Uterus (tissue), 4 donors: ENCODE results near the gene SLC10A6. TPM values are rescaled to one million over a fixed set of nuclear protein-coding genes. Genes with fewer than 3 reads are reported as not detected.

Experiments
- DNase-seq, 2 donors: peaks; one replicate each; pipeline ENCODE4 v3.0.0-alpha.2; 2019 to 2020
- H3K27ac ChIP-seq, 2 donors: fragments of 200-600 bp; sonication (generic); 1 replicate in 1 of 2; 2 replicates in 1 of 2; pipeline ENCODE4 v1.5.1; 2016 to 2018
- H3K27me3 ChIP-seq, 2 donors: fragments of 200-600 bp; sonication (generic); one replicate each; pipeline ENCODE4 v1.5.1; 2018 to 2019; ENCODE audit warnings: control low read depth in 1 of 2
- H3K36me3 ChIP-seq, 2 donors: fragments of 200-600 bp; sonication (generic); one replicate each; pipeline ENCODE4 v1.5.1; 2019; ENCODE audit warnings: control low read depth in 1 of 2
- H3K4me1 ChIP-seq, 2 donors: fragments of 200-600 bp; sonication (generic); one replicate each; pipeline ENCODE4 v1.5.1; 2018 to 2019; ENCODE audit warnings: control low read depth in 1 of 2
- H3K4me3 ChIP-seq, 2 donors: fragments of 200-600 bp; sonication (generic); 1 replicate in 1 of 2; 2 replicates in 1 of 2; pipeline ENCODE4 v1.5.1; 2018 to 2019; ENCODE audit warnings: mild to moderate bottlenecking in 1 of 2
- H3K9me3 ChIP-seq, 2 donors: fragments of 200-600 bp; sonication (generic); one replicate each; pipeline ENCODE4 v1.5.1; 2019; ENCODE audit warnings: control low read depth in 1 of 2
- POLR2A ChIP-seq, 2 donors: fragments of 450-650 bp; IDR thresholded peaks; one replicate each; pipeline ENCODE4 v1.6.1; 2016; ENCODE audit warnings: antibody characterized with exemption in 2 of 2, mild to moderate bottlenecking in 1 of 2, moderate library complexity in 1 of 2
- intact Hi-C: fragments of 100-400 bp; cut with DNase I; formaldehyde crosslinking; loops from one replicate; pipeline ENCODE4 v1.15.1; 2023; ENCODE audit warnings: low total_unique reads
- total RNA-seq, 4 donors: library from RNA; depleted of rRNA in 3 of 4; stranded (reverse); fragments of >200 nt in 3 of 4; gene quantifications; one replicate each; pipeline versions ENCODE4 v1.1.0 to v1.2.4, GENCODE V29; 2014 to 2023
- TF ChIP-seq, protein P1 (sequence below), 4 experiments: fragments of 200-600 bp in 2 of 4; fragments of 450-650 bp in 2 of 4; sonication (generic) in 2 of 4; IDR thresholded peaks; one replicate each; pipeline ENCODE4 v1.5.1; 2016 to 2019; ENCODE audit warnings: antibody characterized with exemption in 4 of 4, mild to moderate bottlenecking in 2 of 4, moderate library complexity in 1 of 4
- donor health status: DM: yes; HTN: yes; CAD: no.

The SLC10A6 gene
- total RNA-seq, 4 donors from 2014 or later, result 2.0 to 23.8 (median 6.5) TPM; not detected in 1

DNA sequence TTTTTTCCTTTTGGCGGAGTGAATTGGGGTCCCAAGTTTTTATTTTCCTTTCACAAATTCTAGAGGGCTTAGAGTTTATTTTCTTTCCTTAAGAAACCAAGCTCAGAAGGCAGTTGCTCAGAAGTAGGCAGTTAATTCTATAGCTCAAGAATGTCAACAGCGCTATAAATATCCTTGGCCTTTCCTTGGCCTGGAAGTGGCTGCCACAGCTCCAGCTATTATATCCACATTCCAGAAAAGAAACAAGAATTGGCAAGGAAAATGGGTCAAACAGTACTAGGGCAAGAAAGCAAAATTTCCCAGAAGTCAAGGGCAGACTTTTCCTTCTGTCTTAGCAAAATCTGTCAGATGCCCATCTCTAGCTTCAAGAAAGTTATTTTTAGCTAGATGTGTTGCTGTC, 31.0 kb downstream of the SLC10A6 start:
- no peak for TF ChIP-seq POLR2A (IDR thresholded peaks at IDR 0.05)
- TF ChIP-seq, protein P1, sequence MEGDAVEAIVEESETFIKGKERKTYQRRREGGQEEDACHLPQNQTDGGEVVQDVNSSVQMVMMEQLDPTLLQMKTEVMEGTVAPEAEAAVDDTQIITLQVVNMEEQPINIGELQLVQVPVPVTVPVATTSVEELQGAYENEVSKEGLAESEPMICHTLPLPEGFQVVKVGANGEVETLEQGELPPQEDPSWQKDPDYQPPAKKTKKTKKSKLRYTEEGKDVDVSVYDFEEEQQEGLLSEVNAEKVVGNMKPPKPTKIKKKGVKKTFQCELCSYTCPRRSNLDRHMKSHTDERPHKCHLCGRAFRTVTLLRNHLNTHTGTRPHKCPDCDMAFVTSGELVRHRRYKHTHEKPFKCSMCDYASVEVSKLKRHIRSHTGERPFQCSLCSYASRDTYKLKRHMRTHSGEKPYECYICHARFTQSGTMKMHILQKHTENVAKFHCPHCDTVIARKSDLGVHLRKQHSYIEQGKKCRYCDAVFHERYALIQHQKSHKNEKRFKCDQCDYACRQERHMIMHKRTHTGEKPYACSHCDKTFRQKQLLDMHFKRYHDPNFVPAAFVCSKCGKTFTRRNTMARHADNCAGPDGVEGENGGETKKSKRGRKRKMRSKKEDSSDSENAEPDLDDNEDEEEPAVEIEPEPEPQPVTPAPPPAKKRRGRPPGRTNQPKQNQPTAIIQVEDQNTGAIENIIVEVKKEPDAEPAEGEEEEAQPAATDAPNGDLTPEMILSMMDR (IDR thresholded peaks at IDR 0.05), result no peak
- no peak for DNase-seq
- Histone ChIP-seq H3K9me3 (peaks cover 0 to 7% of the 10 kb centered on the region in 2 donors), H3K4me3 (no peak overlapping the region), H3K4me1 (peaks cover 0 to 5% of the 10 kb centered on the region in 2 donors), H3K27ac (no peak overlapping the region), H3K27me3 (no peaks in the 10 kb centered on the region), H3K36me3 (no peaks in the 10 kb centered on the region)
- intact Hi-C loops, result no loop called here

DNA sequence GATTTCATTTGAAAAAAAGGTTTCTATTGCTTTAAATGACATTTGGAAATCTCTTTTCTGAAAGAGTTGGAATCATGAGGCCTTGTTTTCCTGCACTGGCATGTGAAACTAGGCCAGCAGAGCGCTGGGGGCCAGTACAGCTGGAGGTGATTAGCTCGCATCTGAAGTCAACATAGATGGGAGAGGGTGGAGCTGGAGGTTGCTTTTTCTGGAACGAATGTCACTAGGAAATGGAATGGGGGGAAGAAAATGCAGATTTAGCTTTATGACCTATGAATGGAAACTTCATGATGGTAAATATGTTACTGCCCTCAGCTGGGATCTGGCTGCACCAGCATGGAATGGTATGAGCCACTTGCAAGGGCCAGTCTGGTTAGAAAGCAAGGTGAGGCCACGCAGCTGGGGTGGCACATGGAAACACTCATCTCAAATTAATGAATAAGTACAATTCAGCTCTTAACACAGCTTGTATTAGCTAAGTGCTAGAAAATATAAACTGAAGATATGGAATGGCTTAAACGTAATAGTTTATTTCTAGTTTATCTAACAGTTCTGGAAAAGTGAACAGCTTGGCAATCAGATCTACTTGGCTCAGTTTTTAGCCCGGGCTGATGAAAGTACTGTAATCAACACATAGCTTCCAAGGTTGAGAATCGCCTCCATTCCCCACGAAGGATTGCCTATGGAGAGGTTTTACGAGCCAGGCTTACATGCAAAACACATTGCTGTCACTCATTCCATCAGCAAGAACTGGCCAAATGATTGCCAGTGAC, 32.5 kb downstream of the SLC10A6 start:
- H3K36me3 ChIP-seq, result no peaks in the 10 kb centered on the region
- no peak overlapping the region for H3K4me3 ChIP-seq
- intact Hi-C loops, result no loop called here
- TF ChIP-seq, protein P1 (IDR thresholded peaks at IDR 0.05), result no peak
- no peak for TF ChIP-seq POLR2A (IDR thresholded peaks at IDR 0.05)
- DNase-seq, result peak; percentile 39 to 52
- H3K4me1 ChIP-seq, result peaks cover 0 to 5% of the 10 kb centered on the region in 2 donors
- H3K27me3 ChIP-seq, result no peaks in the 10 kb centered on the region
- H3K9me3 ChIP-seq, result peaks cover 0 to 7% of the 10 kb centered on the region in 2 donors
- peak overlapping the region; percentile 53 to 68 for H3K27ac ChIP-seq

DNA sequence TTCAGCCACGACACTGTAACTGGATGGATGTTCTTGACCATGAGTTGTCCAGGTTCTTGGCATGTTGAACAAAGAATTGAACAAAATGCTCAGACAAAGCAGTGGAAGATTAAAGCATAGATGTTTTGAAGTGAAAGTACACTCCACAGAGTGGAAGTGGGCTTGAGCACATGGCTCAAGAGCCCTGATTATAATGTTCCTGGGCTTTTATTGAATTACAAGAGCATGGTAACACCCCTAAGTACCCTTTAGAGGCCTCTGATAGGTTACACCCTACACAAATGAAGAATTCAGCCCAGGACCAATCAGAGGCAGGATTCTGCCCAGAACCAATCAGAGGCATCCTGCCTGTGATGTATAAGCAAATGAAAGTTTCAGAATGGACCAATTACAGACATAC, 33.5 kb downstream of the SLC10A6 start:
- peaks cover 0 to 7% of the 10 kb centered on the region in 2 donors for H3K9me3 ChIP-seq
- H3K4me3 ChIP-seq, result no peak overlapping the region
- TF ChIP-seq, protein P1 (IDR thresholded peaks at IDR 0.05), result no peak
- no peak for TF ChIP-seq POLR2A (IDR thresholded peaks at IDR 0.05)
- intact Hi-C loops, result no loop called here
- peaks cover 0 to 5% of the 10 kb centered on the region in 2 donors for H3K4me1 ChIP-seq
- no peaks in the 10 kb centered on the region for H3K27me3 ChIP-seq
- H3K36me3 ChIP-seq, result no peaks in the 10 kb centered on the region
- H3K27ac ChIP-seq, result peak overlapping the region; percentile 53 to 68
- no peak for DNase-seq

DNA sequence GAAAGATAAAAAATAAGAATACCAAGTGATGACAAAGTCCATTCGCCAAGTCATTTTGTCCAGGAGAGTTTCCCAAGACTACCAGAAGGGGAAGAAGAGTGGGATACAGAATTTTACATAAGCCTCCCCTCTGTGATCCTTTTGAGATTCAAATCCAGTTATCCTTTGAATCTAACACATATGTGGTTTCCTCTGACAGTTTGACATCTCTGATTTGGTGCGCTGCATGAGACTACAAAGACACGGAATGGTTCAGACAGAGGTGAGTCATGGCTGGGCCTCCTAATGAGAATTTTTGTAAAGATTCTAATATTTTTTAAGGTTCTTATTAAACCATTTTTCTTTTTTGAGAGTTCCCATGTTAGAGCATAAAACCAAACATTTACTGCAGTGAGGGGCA, 38.3 kb downstream of the SLC10A6 start:
- Histone ChIP-seq H3K9me3 (peaks cover 0 to 6% of the 10 kb centered on the region in 2 donors), H3K4me3 (no peak overlapping the region), H3K36me3 (no peaks in the 10 kb centered on the region), H3K27me3 (no peaks in the 10 kb centered on the region), H3K27ac (no peak overlapping the region), H3K4me1 (no peaks in the 10 kb centered on the region)
- intact Hi-C loops, result no loop called here
- DNase-seq, result no peak
- TF ChIP-seq, protein P1 (IDR thresholded peaks at IDR 0.05), result no peak
- no peak for TF ChIP-seq POLR2A (IDR thresholded peaks at IDR 0.05)

DNA sequence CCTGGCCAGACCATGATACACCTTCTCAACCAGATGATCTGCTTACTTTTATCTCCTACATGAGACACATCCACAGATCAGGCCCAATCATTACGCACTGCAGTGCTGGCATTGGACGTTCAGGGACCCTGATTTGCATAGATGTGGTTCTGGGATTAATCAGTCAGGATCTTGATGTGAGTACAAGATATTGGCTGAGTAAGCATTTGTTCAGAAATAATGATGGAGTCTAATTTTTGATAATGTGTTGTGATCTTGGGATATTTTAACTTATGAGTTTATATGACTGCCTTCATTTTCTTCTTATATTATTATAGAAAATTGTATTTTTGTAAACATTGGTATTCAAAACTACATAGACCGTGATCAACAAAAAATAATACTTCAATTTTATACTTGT, 39.4 kb downstream of the SLC10A6 start:
- H3K4me1 ChIP-seq, result no peaks in the 10 kb centered on the region
- no peak overlapping the region for H3K4me3 ChIP-seq
- no peaks in the 10 kb centered on the region for H3K36me3 ChIP-seq
- H3K27me3 ChIP-seq, result no peaks in the 10 kb centered on the region
- no peaks in the 10 kb centered on the region for H3K9me3 ChIP-seq
- DNase-seq, result no peak
- intact Hi-C loops, result no loop called here
- no peak overlapping the region for H3K27ac ChIP-seq
- no peak for TF ChIP-seq POLR2A (IDR thresholded peaks at IDR 0.05)
- TF ChIP-seq, protein P1 (IDR thresholded peaks at IDR 0.05), result no peak
